Ishikawa (cell line): ENCODE measurements around the gene ERP29.

ENCODE experiments used
- EP300 ChIP-seq: IDR thresholded peaks from 2 replicates; pipeline ENCODE4 v1.6.1; 2012; ENCODE audit warnings: borderline replicate concordance
- MAX ChIP-seq: IDR thresholded peaks from 2 replicates; pipeline ENCODE4 v1.6.1; 2012
- RAD21 ChIP-seq: IDR thresholded peaks from 2 replicates; pipeline ENCODE4 v1.6.1; 2012; ENCODE audit warnings: low read depth
- REST ChIP-seq: IDR thresholded peaks from 2 replicates; pipeline ENCODE4 v1.6.1; 2012; ENCODE audit warnings: low read depth, mild to moderate bottlenecking
- TAF1 ChIP-seq: IDR thresholded peaks from 2 replicates; pipeline ENCODE4 v1.6.1; 2012; ENCODE audit warnings: low read depth, mild to moderate bottlenecking
- ZBTB7A ChIP-seq: IDR thresholded peaks from 2 replicates; pipeline ENCODE4 v1.6.1; 2012; ENCODE audit warnings: low read depth

GRCh38 chr12:112007945-112008344, 5.3 kb upstream of the ERP29 start:
- TF ChIP-seq EP300: no peak
- no peak for TF ChIP-seq ZBTB7A
- TF ChIP-seq MAX: no peak
- TF ChIP-seq RAD21: no peak
- TF ChIP-seq REST: no peak
- TF ChIP-seq TAF1: no peak
